Stomach (tissue), 4 donors: Measurements from ENCODE around the gene RHBDF1.

Experiments
- CTCF ChIP-seq, 7 experiments: fragments of 450-650 bp in 4 of 7; fragments of 200-600 bp in 3 of 7; sonication (generic) in 3 of 7; IDR thresholded peaks; one replicate each; pipeline ENCODE4 v1.5.1; 2016 to 2019; ENCODE audit warnings: antibody characterized with exemption in 7 of 7, control low read depth in 2 of 7, mild to moderate bottlenecking in 1 of 7
- EP300 ChIP-seq: sonication (generic); formaldehyde crosslinking; IDR thresholded peaks from one replicate; pipeline ENCODE4 v1.6.1; 2017; ENCODE audit warnings: antibody characterized with exemption
- POLR2A ChIP-seq, 4 donors: fragments of 450-650 bp; IDR thresholded peaks; one replicate each; pipeline ENCODE4 v1.6.1; 2016; ENCODE audit warnings: antibody characterized with exemption in 4 of 4, control low read depth in 2 of 4, mild to moderate bottlenecking in 1 of 4, moderate library complexity in 1 of 4
- POLR2AphosphoS5 ChIP-seq, 3 donors: sonication (generic); formaldehyde crosslinking; IDR thresholded peaks; one replicate each; pipeline ENCODE4 v1.6.1; 2016; ENCODE audit warnings: antibody characterized with exemption in 3 of 3

- TF ChIP-seq CTCF (IDR thresholded peaks at IDR 0.05): no peak
- no peak for TF ChIP-seq POLR2A (IDR thresholded peaks at IDR 0.05)
- no peak for TF ChIP-seq POLR2AphosphoS5 (IDR thresholded peaks at IDR 0.05)
- no peak for TF ChIP-seq EP300
Measured at GRCh38 chr16:112153-112840, 39.9 kb upstream of the RHBDF1 start.
